NCI-H82 treated with DMSO at 0.1 percent for 48 hours (cell line): ENCODE results near the gene ATP6V1F.

Experiments
- DNase-seq: peaks from one replicate; lab custom pipeline; 2025; ENCODE audit not compliant: unreplicated experiment; lab: John Stamatoyannopoulos, UW

ATP6V1F gene

DNA sequence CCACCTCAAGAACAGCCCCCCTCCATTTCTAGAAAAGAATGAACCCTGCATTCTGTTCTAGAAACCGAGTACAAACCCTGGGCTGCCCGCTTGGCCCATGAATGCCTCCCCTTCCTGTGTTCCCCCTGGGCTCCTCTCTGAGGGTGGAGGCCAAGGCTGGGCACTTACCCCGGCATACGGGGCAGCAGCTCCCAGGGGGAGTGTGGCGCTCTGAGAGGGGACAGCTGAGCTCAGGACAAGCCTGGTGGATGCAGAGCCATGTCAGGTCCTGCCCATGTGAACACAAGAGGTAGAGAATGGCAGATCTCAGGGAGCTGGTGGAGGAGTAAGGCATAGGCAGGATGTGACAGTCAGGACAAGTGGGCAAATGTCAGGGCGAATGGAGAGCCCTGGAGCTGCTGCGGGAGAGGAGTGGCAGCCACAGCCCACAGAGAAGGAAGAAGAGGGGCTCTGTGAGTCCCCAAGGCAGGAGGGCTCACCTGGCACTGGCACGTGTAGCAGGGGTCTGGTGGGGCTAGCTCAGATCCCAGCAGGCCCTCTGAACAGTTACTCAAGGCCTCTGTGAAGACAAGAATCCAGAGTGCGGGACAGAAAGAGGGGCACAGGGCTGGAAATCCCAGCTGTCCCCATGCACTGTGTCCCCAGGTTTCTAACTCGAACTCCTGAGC lies 18.9 kb downstream of the ATP6V1F start:
- no peak for DNase-seq

DNA sequence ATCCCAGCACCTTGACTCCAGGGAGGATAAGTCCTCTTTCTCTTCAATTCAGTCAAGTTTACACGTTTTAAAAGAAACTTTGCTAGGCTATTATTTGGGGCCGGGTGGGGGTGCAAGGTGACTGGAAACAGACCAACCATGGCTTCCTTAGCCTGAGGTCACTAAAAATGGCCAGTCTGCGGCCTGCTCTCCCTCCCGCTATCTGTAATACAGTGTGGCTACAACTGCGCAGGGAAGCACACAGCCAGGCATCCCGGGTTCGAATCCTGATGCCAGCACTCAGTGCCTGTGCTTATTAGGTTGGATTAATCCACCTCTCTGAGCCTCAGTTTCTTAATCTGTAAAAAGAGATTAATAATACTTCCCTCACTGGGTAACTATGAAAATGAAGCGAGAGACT lies 19.5 kb downstream of the ATP6V1F start:
- no peak for DNase-seq

DNA sequence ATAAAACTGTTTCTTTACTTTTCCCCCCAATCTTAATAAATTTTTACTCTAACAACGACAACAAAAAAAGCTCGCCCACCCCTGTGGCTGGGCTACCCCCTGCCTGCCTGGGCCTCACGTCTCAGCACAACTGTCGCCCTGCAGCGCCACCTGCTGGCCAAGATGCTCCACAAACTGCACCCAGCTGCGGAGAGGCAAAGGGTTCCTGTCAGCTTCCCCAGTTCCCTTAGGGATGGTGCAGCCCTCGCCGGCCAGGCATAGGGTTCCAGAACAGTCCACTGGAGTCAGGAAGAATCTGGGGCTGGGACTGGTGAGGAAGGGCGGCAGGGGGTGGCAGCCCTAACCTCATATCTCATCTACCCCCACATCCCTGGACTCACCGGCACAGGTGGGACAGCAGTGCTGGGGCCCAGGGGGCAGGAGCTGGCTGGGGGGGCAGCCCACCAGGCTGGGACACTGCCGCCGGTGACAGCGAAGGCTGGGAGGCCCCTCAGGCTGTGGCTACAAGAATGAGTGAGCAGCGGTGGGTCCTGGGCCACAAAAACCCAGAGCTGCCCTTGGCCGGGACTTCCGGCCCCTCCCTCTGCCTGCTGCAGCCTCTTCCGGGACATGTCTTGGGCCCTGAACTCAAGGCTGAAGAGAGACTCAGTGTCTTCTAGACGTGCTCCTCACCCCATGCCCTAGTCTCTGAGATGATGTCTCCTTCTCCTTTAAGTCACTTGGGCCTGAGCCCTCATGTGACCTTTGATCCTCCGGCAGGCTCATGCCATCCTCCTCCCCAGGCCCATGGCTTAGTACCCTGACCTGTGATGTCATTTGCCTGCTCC lies 21.2 kb downstream of the ATP6V1F start:
- DNase-seq: peak; percentile 25

DNA sequence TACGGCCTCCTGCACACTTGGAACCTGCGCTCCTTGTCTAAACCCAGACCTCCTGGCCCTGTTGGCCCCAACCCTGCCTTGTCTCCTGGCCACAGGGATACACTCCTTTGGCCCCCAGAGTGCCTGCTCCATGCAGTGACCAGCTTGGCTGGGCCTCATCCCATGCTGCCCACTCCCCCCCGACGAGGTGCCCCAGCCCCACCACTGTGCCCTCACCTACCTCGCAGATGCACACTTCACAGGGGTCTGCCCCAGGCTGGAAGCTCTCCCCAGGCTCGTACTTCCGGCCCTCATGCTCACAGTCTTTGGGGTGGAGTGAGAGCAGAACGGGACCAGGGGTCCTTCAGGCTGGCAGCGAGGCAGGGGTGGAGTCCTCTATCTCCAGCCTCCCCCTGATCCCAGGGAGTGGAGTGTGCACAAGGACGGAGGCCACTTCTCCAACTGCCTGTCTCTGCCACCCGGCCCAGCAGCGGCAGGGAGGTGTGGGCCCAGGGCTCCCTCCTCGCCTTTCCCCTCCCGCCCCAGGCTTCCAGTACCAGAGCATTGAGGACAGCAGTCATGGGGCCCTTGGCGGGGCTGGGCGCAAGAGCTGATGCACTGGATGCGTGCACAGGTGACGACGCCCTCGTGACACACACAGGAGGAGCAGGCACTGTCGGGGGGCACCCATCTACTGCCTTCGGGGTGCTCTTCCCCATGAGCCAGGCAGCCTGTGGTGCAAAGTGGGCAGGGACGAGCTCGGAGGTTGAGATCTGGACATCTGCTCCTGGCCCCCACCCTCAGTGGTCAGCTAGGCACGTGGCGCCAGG lies 22.1 kb downstream of the ATP6V1F start:
- DNase-seq: no peak

- DNase-seq: no peak
Measured at GRCh38 chr7:128885370-128886187, 22.9 kb downstream of the ATP6V1F start.

GRCh38 chr7:128886391-128887168 lies 23.9 kb downstream of the ATP6V1F start:
- no peak for DNase-seq

GRCh38 chr7:128887169-128888038 lies 24.7 kb downstream of the ATP6V1F start:
- DNase-seq: no peak

GRCh38 chr7:128888039-128888755 lies 25.5 kb downstream of the ATP6V1F start:
- DNase-seq: no peak

DNA sequence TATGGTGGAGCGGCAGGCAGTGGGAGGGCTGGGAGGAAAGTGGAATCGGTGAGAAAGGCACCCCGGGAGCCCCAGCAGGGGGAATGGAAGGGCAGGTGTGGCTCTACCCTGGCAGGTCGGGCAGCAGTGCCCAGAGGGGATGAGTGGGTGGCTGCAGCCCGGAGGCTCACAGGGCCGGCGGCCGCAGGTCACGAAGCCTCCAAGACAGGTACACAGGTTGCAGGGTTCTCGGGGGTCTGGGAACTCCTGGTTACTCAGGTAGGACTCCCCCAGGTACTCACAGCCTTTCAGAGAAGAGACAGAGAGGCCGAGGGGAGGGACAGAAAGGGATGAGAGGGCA lies 26.1 kb downstream of the ATP6V1F start:
- no peak for DNase-seq

DNA sequence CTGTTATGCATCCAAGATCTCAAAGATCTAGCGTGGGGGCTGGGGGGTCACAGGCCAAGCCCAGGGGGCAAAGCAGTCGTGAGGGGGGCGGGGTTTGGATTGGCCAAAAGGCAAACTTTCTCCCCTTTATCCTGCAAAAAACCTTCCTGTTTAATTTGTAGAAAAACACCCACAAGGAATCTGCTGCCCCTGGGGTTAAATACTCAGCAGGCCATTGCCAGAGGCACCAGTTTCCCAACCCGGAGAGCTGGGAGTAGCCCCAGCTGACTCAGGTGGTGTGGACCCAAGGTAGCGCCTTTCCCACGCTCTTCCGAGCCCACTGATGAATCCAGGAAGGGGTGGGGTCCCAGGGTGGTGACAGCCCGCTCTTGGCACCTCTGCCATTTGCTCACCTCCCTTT lies 26.5 kb downstream of the ATP6V1F start:
- DNase-seq: no peak

- DNase-seq: no peak
Measured at GRCh38 chr7:128890306-128891109, 27.9 kb downstream of the ATP6V1F start.

- DNase-seq: no peak
Measured at GRCh38 chr7:128891110-128891941, 28.7 kb downstream of the ATP6V1F start.

DNA sequence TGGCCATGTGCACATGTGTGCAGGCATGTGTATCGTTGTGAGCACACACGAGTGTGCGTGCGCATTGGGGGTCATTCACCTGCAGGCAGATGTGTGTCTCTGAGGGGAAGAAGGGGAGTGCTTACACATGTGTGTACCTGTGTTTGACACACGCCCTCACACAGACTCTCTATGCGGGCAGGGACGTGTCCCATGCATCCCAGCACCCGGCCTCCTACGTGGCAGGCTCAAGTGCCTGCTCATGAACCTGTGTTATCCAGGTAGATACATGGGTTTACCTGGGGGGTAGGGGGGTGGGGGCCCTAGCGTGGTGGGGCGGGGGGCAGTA lies 29.2 kb downstream of the ATP6V1F start:
- no peak for DNase-seq

DNA sequence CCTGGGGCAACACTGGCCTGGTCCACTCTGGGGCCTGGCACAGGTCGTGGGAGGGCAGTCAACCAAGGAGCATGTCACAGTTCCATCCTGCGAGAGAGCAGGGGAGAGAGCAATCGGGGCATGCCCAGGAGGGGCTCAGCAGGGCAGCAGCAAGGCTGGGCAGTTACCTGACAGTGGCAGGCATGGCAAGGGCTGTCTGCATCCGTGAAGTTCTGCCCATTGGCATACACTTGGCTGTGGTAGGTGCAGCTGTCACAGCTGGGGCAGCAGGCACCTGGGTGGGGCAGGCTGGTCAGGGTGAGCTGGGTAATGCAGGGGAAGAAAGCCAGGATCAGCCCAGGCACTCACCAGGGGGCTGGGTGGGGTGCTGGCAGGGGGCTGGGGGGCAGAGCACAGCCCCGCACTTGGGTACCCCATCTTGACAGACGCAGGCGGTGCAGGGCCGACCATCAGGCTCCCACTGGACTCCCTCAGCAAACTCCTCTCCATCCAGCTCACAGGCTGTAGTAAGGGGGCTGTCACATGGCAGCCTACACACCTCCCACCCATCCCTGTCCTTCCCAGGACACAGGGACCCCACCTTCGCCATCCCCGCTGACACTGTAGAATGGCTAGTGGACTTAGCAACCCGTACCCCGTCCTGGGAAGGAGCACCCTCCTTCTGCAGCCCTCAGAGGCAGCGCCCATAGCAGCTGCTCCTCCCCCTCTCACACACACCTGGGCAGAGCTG lies 30.0 kb downstream of the ATP6V1F start:
- DNase-seq: no peak

DNA sequence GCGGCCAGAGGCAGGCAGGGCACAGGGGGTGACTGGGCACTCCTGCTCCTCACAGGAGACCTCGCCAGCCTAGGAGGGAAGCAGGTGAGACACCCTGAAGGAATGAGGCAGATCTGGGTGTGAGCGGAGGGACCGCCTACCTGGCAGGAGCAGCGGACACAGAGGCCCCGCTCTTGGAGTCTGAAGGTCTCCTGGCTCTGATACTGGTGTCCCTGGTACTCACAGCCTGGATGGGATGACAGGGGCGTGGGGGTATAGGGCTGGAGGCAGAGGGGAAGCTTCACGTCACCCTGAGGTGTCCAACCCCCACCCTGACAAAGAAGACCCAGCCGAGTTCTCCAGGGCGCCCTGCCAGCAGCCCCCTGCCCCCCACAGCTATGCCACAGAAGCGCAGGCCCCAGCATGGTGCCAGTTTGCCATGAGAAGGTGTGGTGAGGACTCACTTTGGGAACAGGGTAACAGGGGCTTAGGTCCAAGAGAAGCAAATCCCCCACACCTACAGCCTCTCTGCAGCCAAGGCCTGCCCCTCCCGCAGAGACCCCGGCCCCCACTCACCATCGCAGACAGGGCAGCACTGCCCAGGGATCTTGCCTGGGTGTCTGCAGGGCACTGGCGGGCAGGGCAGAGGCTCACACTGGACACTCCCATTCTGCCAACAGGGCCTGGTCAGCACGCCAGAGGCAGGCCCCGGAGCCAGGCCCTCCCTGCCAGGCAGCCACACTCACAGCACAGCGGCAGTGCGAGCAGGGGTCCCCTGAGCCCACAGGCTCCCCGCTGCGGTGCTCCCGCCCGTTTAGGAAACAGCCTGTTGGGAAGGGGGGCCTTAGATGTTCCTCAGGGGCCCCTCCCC lies 30.8 kb downstream of the ATP6V1F start:
- DNase-seq: no peak

DNA sequence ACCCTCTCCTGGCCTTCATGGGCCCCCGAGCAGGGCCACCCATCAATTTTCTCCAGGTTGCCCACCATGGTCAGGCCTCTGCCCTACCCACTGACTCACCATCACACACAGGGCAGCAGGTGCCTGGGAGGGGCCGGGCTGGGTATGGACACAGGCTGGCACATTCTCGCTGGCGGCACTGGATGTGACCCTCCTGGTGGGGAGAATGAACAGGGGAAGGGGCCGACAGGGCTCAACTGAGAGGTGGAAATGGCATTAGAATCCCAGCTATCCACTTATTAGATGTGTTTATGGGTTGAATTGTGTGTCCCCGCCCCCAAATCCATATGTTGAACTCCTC lies 31.4 kb downstream of the ATP6V1F start:
- no peak for DNase-seq
